Liver (tissue), 9 donors: ENCODE measurements around the gene PXYLP1. TPM values are rescaled to one million over a fixed set of nuclear protein-coding genes. Genes with fewer than 3 reads are reported as not detected.

Experiments used
- DNase-seq: peaks from one replicate; pipeline ENCODE4 v3.0.0-alpha.2; 2017; ENCODE audit warnings: low spot score
- H3K27ac ChIP-seq, 2 donors: one replicate each; pipeline ENCODE4 v1.7.0; 2013; ENCODE audit warnings: inconsistent platforms in 2 of 2, low read length in 2 of 2, control low read depth in 1 of 2, low read depth in 1 of 2, mild to moderate bottlenecking in 1 of 2
- H3K27me3 ChIP-seq, 4 donors: one replicate each; pipeline versions ENCODE4 v1.6.1 to v1.7.0; 2013; ENCODE audit warnings: low read length in 3 of 4, inconsistent platforms in 1 of 4, mild to moderate bottlenecking in 1 of 4, moderate library complexity in 1 of 4; ENCODE audit not compliant: control insufficient read depth in 4 of 4, insufficient read depth in 4 of 4
- H3K36me3 ChIP-seq, 4 donors: one replicate each; pipeline versions ENCODE4 v1.6.1 to v1.7.0; 2013; ENCODE audit warnings: low read length in 3 of 4, mild to moderate bottlenecking in 3 of 4, low read depth in 1 of 4, moderate library complexity in 1 of 4; ENCODE audit not compliant: control insufficient read depth in 4 of 4, insufficient read depth in 3 of 4
- H3K4me1 ChIP-seq, 4 donors: one replicate each; pipeline versions ENCODE4 v1.6.1 to v1.7.0; 2013; ENCODE audit warnings: low read length in 3 of 4, mild to moderate bottlenecking in 3 of 4, moderate library complexity in 1 of 4; ENCODE audit not compliant: control insufficient read depth in 4 of 4, insufficient read depth in 4 of 4
- H3K4me3 ChIP-seq, 3 donors: one replicate each; pipeline versions ENCODE4 v1.6.1 to v1.7.0; 2013; ENCODE audit warnings: low read length in 3 of 3, control low read depth in 1 of 3, low read depth in 1 of 3, mild to moderate bottlenecking in 1 of 3
- H3K9ac ChIP-seq, 2 donors: one replicate each; pipeline ENCODE4 v1.7.0; 2013; ENCODE audit warnings: low read length in 2 of 2, mild to moderate bottlenecking in 2 of 2, moderate library complexity in 2 of 2, control low read depth in 1 of 2, low read depth in 1 of 2
- H3K9me3 ChIP-seq, 4 donors: one replicate each; pipeline versions ENCODE4 v1.6.1 to v1.7.0; 2013; ENCODE audit warnings: low read length in 3 of 4; ENCODE audit not compliant: control insufficient read depth in 4 of 4
- CTCF ChIP-seq: fragments of 150-350 bp; IDR thresholded peaks from 2 replicates; pipeline ENCODE4 v1.5.1; 2017; ENCODE audit warnings: improper control_type of control experiment, low read depth, low read length; ENCODE audit not compliant: missing input control
- EGR1 ChIP-seq, 2 donors: IDR thresholded peaks; 2 replicates each; pipeline ENCODE4 v1.6.1; 2016 to 2018; ENCODE audit warnings: antibody characterized with exemption in 2 of 2, low read depth in 2 of 2
- FOXA1 ChIP-seq: IDR thresholded peaks from 2 replicates; pipeline ENCODE4 v1.6.1; 2016; ENCODE audit warnings: antibody characterized with exemption
- FOXA2 ChIP-seq: IDR thresholded peaks from 2 replicates; pipeline ENCODE4 v1.6.1; 2016; ENCODE audit warnings: antibody characterized with exemption
- GABPA ChIP-seq, 2 donors: IDR thresholded peaks in 1 of 2; conservative IDR thresholded peaks in 1 of 2; 2 replicates each; pipeline ENCODE4 v1.6.1; 2016; ENCODE audit warnings: antibody characterized with exemption in 2 of 2, mild to moderate bottlenecking in 1 of 2, moderate library complexity in 1 of 2
- HNF4A ChIP-seq, 2 donors: conservative IDR thresholded peaks; 2 replicates each; pipeline ENCODE4 v1.6.1; 2016; ENCODE audit warnings: antibody characterized with exemption in 2 of 2, mild to moderate bottlenecking in 2 of 2
- HNF4G ChIP-seq: IDR thresholded peaks from 2 replicates; pipeline ENCODE4 v1.6.1; 2016; ENCODE audit warnings: antibody characterized with exemption
- JUND ChIP-seq, 2 donors: IDR thresholded peaks; 2 replicates each; pipeline ENCODE4 v1.6.1; 2016; ENCODE audit warnings: antibody characterized with exemption in 2 of 2
- NR2F2 ChIP-seq: IDR thresholded peaks from 2 replicates; pipeline ENCODE4 v1.6.1; 2016; ENCODE audit warnings: antibody characterized with exemption
- RAD21 ChIP-seq, 2 donors: IDR thresholded peaks; 2 replicates each; pipeline ENCODE4 v1.6.1; 2016; ENCODE audit warnings: antibody characterized with exemption in 2 of 2, mild to moderate bottlenecking in 2 of 2
- RXRA ChIP-seq, 2 donors: IDR thresholded peaks; 2 replicates each; pipeline ENCODE4 v1.6.1; 2017 to 2018; ENCODE audit warnings: antibody characterized with exemption in 2 of 2, mild to moderate bottlenecking in 1 of 2
- SP1 ChIP-seq: IDR thresholded peaks from 2 replicates; pipeline ENCODE4 v1.6.1; 2018; ENCODE audit warnings: antibody characterized with exemption, mild to moderate bottlenecking
- TAF1 ChIP-seq: conservative IDR thresholded peaks from 2 replicates; pipeline ENCODE4 v1.6.1; 2016; ENCODE audit warnings: antibody characterized with exemption, mild to moderate bottlenecking
- YY1 ChIP-seq: IDR thresholded peaks from 2 replicates; pipeline ENCODE4 v1.6.1; 2016; ENCODE audit warnings: antibody characterized with exemption, mild to moderate bottlenecking
- ZBTB33 ChIP-seq: IDR thresholded peaks from 2 replicates; pipeline ENCODE4 v1.6.1; 2016; ENCODE audit warnings: antibody characterized with exemption
- WGBS: extraction: QIAGEN DNeasy Blood & Tissue Kit; methylation state at CpG from one replicate; pipeline ENCODE4 v1.1.7; 2013; 5-methylcytosine and 5-hydroxymethylcytosine counted together
- polyA plus RNA-seq, 2 donors: library from polyadenylated mRNA; stranded (reverse) in 1 of 2; unstranded in 1 of 2; fragments of 200-250 nt in 1 of 2; fragments of >200 nt in 1 of 2; fragmentation: Nextera tagmentation in 1 of 2; extraction: Ambion mirVana in 1 of 2; gene quantifications; one replicate each; pipeline versions ENCODE4 v1.2.1 to v1.2.3, GENCODE V29; 2013 to 2015
- total RNA-seq, 2 donors: library from RNA; depleted of rRNA; stranded (reverse); fragments of >200 nt; gene quantifications; one replicate each; pipeline ENCODE4 v1.2.3, GENCODE V29; 2014
- TF ChIP-seq, protein P1 (sequence below): IDR thresholded peaks from 2 replicates; pipeline ENCODE4 v1.6.1; 2016; ENCODE audit warnings: antibody characterized with exemption
- TF ChIP-seq, protein P2 (sequence below): IDR thresholded peaks from 2 replicates; pipeline ENCODE4 v1.6.1; 2016; ENCODE audit warnings: antibody characterized with exemption, mild to moderate bottlenecking
- TF ChIP-seq, protein P3 (sequence below): IDR thresholded peaks from 2 replicates; pipeline ENCODE4 v1.6.1; 2016; ENCODE audit warnings: antibody characterized with exemption
- donor health status: healthy.
- donor health status: healthy.
- donor health status: healthy.
- donor health status: healthy.
- donor health status: healthy.

The PXYLP1 gene
- total and polyA plus RNA-seq, 4 donors = 1.1 to 5.3 (median 3.1) TPM

- TF ChIP-seq, protein P1, sequence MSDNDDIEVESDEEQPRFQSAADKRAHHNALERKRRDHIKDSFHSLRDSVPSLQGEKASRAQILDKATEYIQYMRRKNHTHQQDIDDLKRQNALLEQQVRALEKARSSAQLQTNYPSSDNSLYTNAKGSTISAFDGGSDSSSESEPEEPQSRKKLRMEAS = no peak
- TF ChIP-seq SP1 (no peak), RAD21 (IDR thresholded peaks at IDR 0.05) (no peak), FOXA2 (no peak), EGR1 (IDR thresholded peaks at IDR 0.05; ENCODE audit: low read depth in 2 of 2) (no peak)
- Histone ChIP-seq H3K27me3 (no peaks in the 10 kb centered on the region), H3K4me1 (peaks cover 4 to 19% (median 13%) of the 10 kb centered on the region in 4 donors), H3K9ac (no peak overlapping the region), H3K27ac (no peak overlapping the region), H3K4me3 (no peak overlapping the region), H3K36me3 (no peaks in the 10 kb centered on the region), H3K9me3 (no peaks in the 10 kb centered on the region)
- WGBS = 86% methylated on average over 16 of the region's 16 CpGs
- no peak for DNase-seq
These were observed 75.9 kb downstream of the PXYLP1 start for GRCh38 chr3:141307351-141308059.

DNA sequence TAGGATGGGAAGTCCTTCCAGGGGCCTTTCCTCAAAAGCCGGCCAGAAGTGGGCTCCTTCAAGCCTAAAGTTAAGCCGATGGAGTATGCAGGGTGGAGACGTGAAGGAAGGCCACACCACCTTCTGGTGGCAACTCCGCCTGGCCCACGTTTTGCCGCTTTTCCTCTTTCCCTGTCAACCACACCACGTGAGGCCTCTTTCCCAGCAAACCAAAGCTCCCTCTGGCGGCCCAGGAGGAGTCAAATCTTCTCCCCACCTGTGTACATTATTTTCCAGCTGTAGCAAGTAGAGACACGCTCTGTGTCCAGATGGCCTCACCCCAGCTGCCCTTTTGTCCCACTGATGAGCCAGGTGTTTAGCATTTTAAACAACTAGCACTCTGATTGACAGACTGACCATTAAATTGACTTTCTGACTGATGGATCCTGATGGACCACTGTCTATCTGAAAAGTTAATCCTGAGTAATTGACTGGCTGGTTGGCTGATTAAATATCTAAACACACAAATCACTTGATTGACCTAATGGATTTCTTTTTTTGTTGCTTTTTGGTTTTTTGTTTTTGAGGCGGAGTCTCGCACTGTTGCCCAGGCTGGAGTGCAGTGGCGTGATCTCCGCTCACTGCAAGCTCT is 77.1 kb downstream of the PXYLP1 start:
- TF ChIP-seq SP1 (peak; percentile 64), GABPA (IDR thresholded peaks at IDR 0.05 in 1 of 2, conservative IDR thresholded peaks at IDR 0.05 in 1 of 2) (no peak), RAD21 (IDR thresholded peaks at IDR 0.05) (peak; percentile 76 to 84), ZBTB33 (no peak), HNF4A (conservative IDR thresholded peaks at IDR 0.05) (peak; percentile 46 to 56), TAF1 (no peak), RXRA (IDR thresholded peaks at IDR 0.05) (peak; percentile 69 to 87), JUND (IDR thresholded peaks at IDR 0.05) (no peak), YY1 (peak; percentile 33), CTCF (peak; percentile 74), FOXA1 (peak; percentile 44), EGR1 (IDR thresholded peaks at IDR 0.05; ENCODE audit: low read depth in 2 of 2) (no peak), NR2F2 (no peak), FOXA2 (peak; percentile 73), HNF4G (no peak)
- TF ChIP-seq, protein P1 = peak; percentile 46
- TF ChIP-seq, protein P2, sequence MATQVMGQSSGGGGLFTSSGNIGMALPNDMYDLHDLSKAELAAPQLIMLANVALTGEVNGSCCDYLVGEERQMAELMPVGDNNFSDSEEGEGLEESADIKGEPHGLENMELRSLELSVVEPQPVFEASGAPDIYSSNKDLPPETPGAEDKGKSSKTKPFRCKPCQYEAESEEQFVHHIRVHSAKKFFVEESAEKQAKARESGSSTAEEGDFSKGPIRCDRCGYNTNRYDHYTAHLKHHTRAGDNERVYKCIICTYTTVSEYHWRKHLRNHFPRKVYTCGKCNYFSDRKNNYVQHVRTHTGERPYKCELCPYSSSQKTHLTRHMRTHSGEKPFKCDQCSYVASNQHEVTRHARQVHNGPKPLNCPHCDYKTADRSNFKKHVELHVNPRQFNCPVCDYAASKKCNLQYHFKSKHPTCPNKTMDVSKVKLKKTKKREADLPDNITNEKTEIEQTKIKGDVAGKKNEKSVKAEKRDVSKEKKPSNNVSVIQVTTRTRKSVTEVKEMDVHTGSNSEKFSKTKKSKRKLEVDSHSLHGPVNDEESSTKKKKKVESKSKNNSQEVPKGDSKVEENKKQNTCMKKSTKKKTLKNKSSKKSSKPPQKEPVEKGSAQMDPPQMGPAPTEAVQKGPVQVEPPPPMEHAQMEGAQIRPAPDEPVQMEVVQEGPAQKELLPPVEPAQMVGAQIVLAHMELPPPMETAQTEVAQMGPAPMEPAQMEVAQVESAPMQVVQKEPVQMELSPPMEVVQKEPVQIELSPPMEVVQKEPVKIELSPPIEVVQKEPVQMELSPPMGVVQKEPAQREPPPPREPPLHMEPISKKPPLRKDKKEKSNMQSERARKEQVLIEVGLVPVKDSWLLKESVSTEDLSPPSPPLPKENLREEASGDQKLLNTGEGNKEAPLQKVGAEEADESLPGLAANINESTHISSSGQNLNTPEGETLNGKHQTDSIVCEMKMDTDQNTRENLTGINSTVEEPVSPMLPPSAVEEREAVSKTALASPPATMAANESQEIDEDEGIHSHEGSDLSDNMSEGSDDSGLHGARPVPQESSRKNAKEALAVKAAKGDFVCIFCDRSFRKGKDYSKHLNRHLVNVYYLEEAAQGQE = no peak
- TF ChIP-seq, protein P3, sequence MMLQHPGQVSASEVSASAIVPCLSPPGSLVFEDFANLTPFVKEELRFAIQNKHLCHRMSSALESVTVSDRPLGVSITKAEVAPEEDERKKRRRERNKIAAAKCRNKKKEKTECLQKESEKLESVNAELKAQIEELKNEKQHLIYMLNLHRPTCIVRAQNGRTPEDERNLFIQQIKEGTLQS = no peak
- DNase-seq = peak; percentile 55
- Histone ChIP-seq H3K27me3 (no peaks in the 10 kb centered on the region), H3K4me3 (no peak overlapping the region), H3K9me3 (no peaks in the 10 kb centered on the region), H3K9ac (no peak overlapping the region), H3K36me3 (no peaks in the 10 kb centered on the region), H3K4me1 (peaks cover 6 to 21% (median 15%) of the 10 kb centered on the region in 4 donors), H3K27ac (peak overlapping the region in 1 of 2 donors; percentile 23)
- 44% methylated on average over 13 of the region's 13 CpGs for WGBS
